Suprapubic skin (tissue), 3 donors: Measurements from ENCODE around the gene ARVCF.

Experiments used
- CTCF ChIP-seq, 2 donors: fragments of 200-600 bp in 1 of 2; fragments of 450-650 bp in 1 of 2; sonication (generic) in 1 of 2; IDR thresholded peaks; one replicate each; pipeline ENCODE4 v1.5.1; 2016 to 2019; ENCODE audit warnings: antibody characterized with exemption in 2 of 2, mild to moderate bottlenecking in 1 of 2, moderate library complexity in 1 of 2
- EP300 ChIP-seq: sonication (generic); formaldehyde crosslinking; IDR thresholded peaks from one replicate; pipeline ENCODE4 v1.6.1; 2017; ENCODE audit warnings: antibody characterized with exemption

DNA sequence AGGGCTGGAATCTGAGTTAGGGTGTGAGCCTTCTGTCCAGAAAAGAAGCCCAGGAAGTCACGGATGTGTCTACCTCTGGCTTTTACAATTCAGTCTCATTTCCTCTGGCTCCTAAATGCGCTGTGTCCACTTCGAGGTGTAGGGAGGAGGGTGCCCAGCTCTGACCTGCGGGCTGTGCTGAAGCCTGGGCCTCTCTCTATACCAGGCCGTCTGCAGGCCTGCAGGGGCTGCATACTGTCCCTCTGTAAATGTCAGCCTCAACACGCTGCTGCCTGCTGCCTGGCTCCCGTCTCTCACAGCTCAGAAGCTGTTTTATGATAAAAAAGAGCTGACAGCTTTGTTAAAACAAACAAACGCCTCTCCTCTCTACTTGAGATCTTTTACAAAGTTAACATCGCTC lies 14.5 kb downstream of the ARVCF start:
- TF ChIP-seq EP300 = no peak
- no peak for TF ChIP-seq CTCF (IDR thresholded peaks at IDR 0.05)
